Activated CD8-positive, alpha-beta memory T cell treated with anti-CD3 and anti-CD28 coated beads, Interleukin-2, amount 10 ng/mL, durations not matched to agents 7 days and 5 days (primary cell): ENCODE measurements around the gene MBTPS1. TPM values are rescaled to one million over a fixed set of nuclear protein-coding genes. Genes with fewer than 3 reads are reported as not detected.

Experiments
- ATAC-seq: fragments of 150-1000 bp; cut with Tn5 transposase; one replicate; pipeline ENCODE4 v1.10.0; 2021; ENCODE audit warnings: moderate library complexity
- CTCF ChIA-PET: fragments of 350-600 bp; sonication (Branson Sonifier 250); formaldehyde crosslinking; loops from one replicate; lab custom pipeline; 2021; ENCODE audit warnings: antibody characterized with exemption; lab: Charles Lee
- DNase-seq: peaks from one replicate; pipeline ENCODE4 v3.0.0-alpha.2; 2020
- H3K27ac Mint-ChIP-seq: one replicate; pipeline ENCODE4 v1.8.0; 2021; ENCODE audit warnings: mild to moderate bottlenecking, mixed read lengths
- H3K27me3 Mint-ChIP-seq: one replicate; pipeline ENCODE4 v1.8.0; 2021; ENCODE audit warnings: mixed read lengths
- H3K36me3 Mint-ChIP-seq: one replicate; pipeline ENCODE4 v1.8.0; 2021; ENCODE audit warnings: mild to moderate bottlenecking, mixed read lengths
- H3K4me1 Mint-ChIP-seq: one replicate; pipeline ENCODE4 v1.8.0; 2021; ENCODE audit warnings: mixed read lengths
- H3K4me3 Mint-ChIP-seq: one replicate; pipeline ENCODE4 v1.8.0; 2021; ENCODE audit warnings: mild to moderate bottlenecking, moderate library complexity, mixed read lengths
- H3K9me3 Mint-ChIP-seq: one replicate; pipeline ENCODE4 v1.8.0; 2022; ENCODE audit warnings: low read depth, mixed read lengths
- total RNA-seq, 2 experiments: library from RNA; stranded (reverse); gene quantifications; one replicate each; pipeline ENCODE4 v1.2.3, GENCODE V29; 2021

MBTPS1 gene
- total RNA-seq, 2 experiments from 2014 or later: 56.1 to 57.8 TPM

- ATAC-seq (no peak), DNase-seq (no peak)
- Mint-ChIP-seq H3K27ac (no peak overlapping the region), H3K27me3 (peaks cover 20% of the 10 kb centered on the region), H3K9me3 (peaks cover under 1% of the 10 kb centered on the region), H3K4me1 (peaks cover 15% of the 10 kb centered on the region), H3K4me3 (no peak overlapping the region), H3K36me3 (peaks cover under 1% of the 10 kb centered on the region)
- CTCF ChIA-PET: no interaction called here
Observed at GRCh38 chr16:84026606-84027005, 90.1 kb downstream of the MBTPS1 start.

- DNase-seq (no peak), ATAC-seq (no peak)
- CTCF ChIA-PET: no interaction called here
- H3K9me3 Mint-ChIP-seq: peaks cover 7% of the 10 kb centered on the region
- peaks cover 11% of the 10 kb centered on the region for H3K4me1 Mint-ChIP-seq
- no peak overlapping the region for H3K4me3 Mint-ChIP-seq
- H3K36me3 Mint-ChIP-seq: peaks cover 2% of the 10 kb centered on the region
- peaks cover 13% of the 10 kb centered on the region for H3K27me3 Mint-ChIP-seq
- H3K27ac Mint-ChIP-seq: no peak overlapping the region
Observed at GRCh38 chr16:84024854-84025253, 91.9 kb downstream of the MBTPS1 start.

GRCh38 chr16:84022644-84023043 is 94.1 kb downstream of the MBTPS1 start:
- H3K9me3 Mint-ChIP-seq: peaks cover 7% of the 10 kb centered on the region
- H3K36me3 Mint-ChIP-seq: peaks cover 2% of the 10 kb centered on the region
- no peaks in the 10 kb centered on the region for H3K4me1 Mint-ChIP-seq
- CTCF ChIA-PET: no interaction called here
- H3K27ac Mint-ChIP-seq: no peak overlapping the region
- no peak overlapping the region for H3K4me3 Mint-ChIP-seq
- ATAC-seq (no peak), DNase-seq (no peak)
- H3K27me3 Mint-ChIP-seq: peaks cover 3% of the 10 kb centered on the region

GRCh38 chr16:84021488-84021887 is 95.3 kb downstream of the MBTPS1 start:
- CTCF ChIA-PET: interaction anchor here (1.5 kb wide), 1 partner anchor 65 kb away, joined by 3 read pairs; no protein-coding TSS in a partner anchor
- H3K36me3 Mint-ChIP-seq: peaks cover 2% of the 10 kb centered on the region
- ATAC-seq (no peak), DNase-seq (no peak)
- H3K9me3 Mint-ChIP-seq: peaks cover 7% of the 10 kb centered on the region
- H3K27ac Mint-ChIP-seq: no peak overlapping the region
- H3K4me1 Mint-ChIP-seq: no peaks in the 10 kb centered on the region
- H3K4me3 Mint-ChIP-seq: no peak overlapping the region
- peaks cover 2% of the 10 kb centered on the region for H3K27me3 Mint-ChIP-seq

GRCh38 chr16:84020353-84020752 is 96.4 kb downstream of the MBTPS1 start:
- CTCF ChIA-PET: no interaction called here
- Mint-ChIP-seq H3K4me1 (no peaks in the 10 kb centered on the region), H3K9me3 (peaks cover 7% of the 10 kb centered on the region), H3K27ac (no peak overlapping the region), H3K27me3 (peaks cover 2% of the 10 kb centered on the region), H3K36me3 (peaks cover 2% of the 10 kb centered on the region), H3K4me3 (no peak overlapping the region)
- ATAC-seq (no peak), DNase-seq (no peak)

- ATAC-seq (no peak), DNase-seq (no peak)
- Mint-ChIP-seq H3K27ac (no peak overlapping the region), H3K4me3 (no peak overlapping the region), H3K4me1 (peaks cover 8% of the 10 kb centered on the region), H3K9me3 (peaks cover 7% of the 10 kb centered on the region), H3K36me3 (peaks cover 2% of the 10 kb centered on the region), H3K27me3 (peaks cover 2% of the 10 kb centered on the region)
- CTCF ChIA-PET: no interaction called here
Observed at GRCh38 chr16:84018710-84019109, 98.0 kb downstream of the MBTPS1 start.

GRCh38 chr16:84016477-84016876 is 100.3 kb downstream of the MBTPS1 start:
- Mint-ChIP-seq H3K36me3 (peaks cover 1% of the 10 kb centered on the region), H3K4me1 (peaks cover 8% of the 10 kb centered on the region), H3K4me3 (no peak overlapping the region), H3K9me3 (peaks cover 5% of the 10 kb centered on the region), H3K27me3 (no peaks in the 10 kb centered on the region), H3K27ac (no peak overlapping the region)
- CTCF ChIA-PET: no interaction called here
- DNase-seq (no peak), ATAC-seq (no peak)

GRCh38 chr16:84015399-84015798 is 101.3 kb downstream of the MBTPS1 start:
- CTCF ChIA-PET: interaction anchor here (1.4 to 2.0 kb wide), 2 partner anchors 50 to 61 kb away, joined by 3 to 7 read pairs; no protein-coding TSS in a partner anchor
- Mint-ChIP-seq H3K36me3 (no peaks in the 10 kb centered on the region), H3K27me3 (no peaks in the 10 kb centered on the region), H3K4me1 (peaks cover 8% of the 10 kb centered on the region), H3K4me3 (no peak overlapping the region), H3K9me3 (no peaks in the 10 kb centered on the region), H3K27ac (no peak overlapping the region)
- no peak for ATAC-seq
- no peak for DNase-seq

GRCh38 chr16:84014570-84015327 is 102.0 kb downstream of the MBTPS1 start:
- Mint-ChIP-seq H3K27ac (no peak overlapping the region), H3K27me3 (no peaks in the 10 kb centered on the region), H3K4me3 (no peak overlapping the region), H3K9me3 (no peaks in the 10 kb centered on the region), H3K36me3 (no peaks in the 10 kb centered on the region), H3K4me1 (peaks cover 8% of the 10 kb centered on the region)
- CTCF ChIA-PET: interaction anchor here (0.9 to 2.0 kb wide), 4 partner anchors 51 to 88 kb away, joined by 3 to 7 read pairs (median 4); no protein-coding TSS in a partner anchor
- no peak for DNase-seq
- ATAC-seq: no peak

GRCh38 chr16:84013787-84014569 is 102.8 kb downstream of the MBTPS1 start:
- Mint-ChIP-seq H3K27me3 (no peaks in the 10 kb centered on the region), H3K4me3 (no peak overlapping the region), H3K36me3 (no peaks in the 10 kb centered on the region), H3K27ac (no peak overlapping the region), H3K9me3 (no peaks in the 10 kb centered on the region), H3K4me1 (peaks cover 8% of the 10 kb centered on the region)
- CTCF ChIA-PET: interaction anchor here (0.6 to 2.0 kb wide), 4 partner anchors 52 to 102 kb away, joined by 3 to 7 read pairs (median 4); no protein-coding TSS in a partner anchor
- ATAC-seq (peak; percentile 85), DNase-seq (peak; percentile 77)

GRCh38 chr16:84009282-84009681 is 107.5 kb downstream of the MBTPS1 start:
- no peaks in the 10 kb centered on the region for H3K36me3 Mint-ChIP-seq
- CTCF ChIA-PET: no interaction called here
- no peak for ATAC-seq

GRCh38 chr16:84007965-84008364 is 108.8 kb downstream of the MBTPS1 start:
- CTCF ChIA-PET: no interaction called here
- no peaks in the 10 kb centered on the region for H3K36me3 Mint-ChIP-seq
- H3K27me3 Mint-ChIP-seq: no peaks in the 10 kb centered on the region
- no peaks in the 10 kb centered on the region for H3K9me3 Mint-ChIP-seq
- ATAC-seq (no peak), DNase-seq (no peak)
- no peak overlapping the region for H3K4me3 Mint-ChIP-seq
- no peaks in the 10 kb centered on the region for H3K4me1 Mint-ChIP-seq
- H3K27ac Mint-ChIP-seq: no peak overlapping the region

More at GRCh38 chr16:84009282-84009681, 107.5 kb downstream of the MBTPS1 start:
- Mint-ChIP-seq H3K4me3 (no peak overlapping the region), H3K9me3 (no peaks in the 10 kb centered on the region), H3K27ac (no peak overlapping the region), H3K27me3 (no peaks in the 10 kb centered on the region), H3K4me1 (peaks cover 3% of the 10 kb centered on the region)
- no peak for DNase-seq

- no peaks in the 10 kb centered on the region for H3K27me3 Mint-ChIP-seq
- CTCF ChIA-PET: no interaction called here
- H3K9me3 Mint-ChIP-seq: no peaks in the 10 kb centered on the region
- H3K4me3 Mint-ChIP-seq: no peak overlapping the region
- H3K4me1 Mint-ChIP-seq: no peaks in the 10 kb centered on the region
- ATAC-seq: no peak
- no peak for DNase-seq
- H3K27ac Mint-ChIP-seq: no peak overlapping the region
- no peaks in the 10 kb centered on the region for H3K36me3 Mint-ChIP-seq
Observed at GRCh38 chr16:84007520-84007919, 109.2 kb downstream of the MBTPS1 start.
